Measurements from ENCODE around the gene COL25A1. TPM values are rescaled to one million over a fixed set of nuclear protein-coding genes. Genes with fewer than 3 reads are reported as not detected.

The COL25A1 gene
- total RNA-seq, 1 experiment from 2014 or later: not detected

DNA sequence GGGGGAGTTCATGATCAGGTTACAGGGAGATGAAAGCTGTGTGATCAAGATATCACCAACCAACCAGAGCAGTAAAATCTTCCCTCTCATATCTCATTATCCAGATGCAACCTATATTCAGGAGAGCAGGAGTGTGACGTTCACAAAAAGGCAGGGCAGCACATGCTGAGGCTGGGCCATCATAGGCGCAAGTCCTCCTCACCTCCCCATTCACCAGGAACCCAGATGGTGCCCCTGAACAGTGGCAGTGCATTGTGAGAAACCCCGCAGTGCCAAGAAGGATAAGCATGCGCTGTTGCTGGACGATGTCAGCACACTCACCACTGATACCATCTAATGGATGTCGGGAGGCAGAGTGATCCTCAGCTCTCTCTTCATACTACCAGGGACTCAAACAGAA is 170.9 kb downstream of the COL25A1 start:
- H3K4me2 ChIP-seq (ENCODE audit: low read length): no peak overlapping the region
- BruUV-seq (replicated peaks): no TSS peak
- H3K9ac ChIP-seq (ENCODE audit: low read length): no peak overlapping the region
- no peaks in the 10 kb centered on the region for H4K20me1 ChIP-seq (ENCODE audit: insufficient read depth)
- no peaks in the 10 kb centered on the region for H3K9me3 ChIP-seq (ENCODE audit: control insufficient read depth in 1 of 2, insufficient read depth in 1 of 2, low read depth in 1 of 2, low read length in 2 of 2)
- H3K4me1 ChIP-seq (ENCODE audit: control insufficient read depth in 1 of 2, insufficient read depth in 2 of 2, low read length in 2 of 2): no peaks in the 10 kb centered on the region
- intact Hi-C loops (cut with micrococcal nuclease): no loop called here
- ChIA-PET CTCF (no interaction called here), RAD21 (ENCODE audit: low non-redundant PET in 1 of 2, low total read pairs in 2 of 2, uncharacterized antibody in 2 of 2, unreplicated experiment in 2 of 2) (no interaction called here), POLR2A (no interaction called here)
- H3K9me2 ChIP-seq (ENCODE audit: insufficient read depth): no peaks in the 10 kb centered on the region
- H2AFZ ChIP-seq (ENCODE audit: low read depth, low read length, poor library complexity, severe bottlenecking): no peak overlapping the region
- H3K4me3 ChIP-seq (replicated peaks in 1 of 2; ENCODE audit: low read depth in 1 of 2, low read length in 2 of 2): no peak overlapping the region
- TF ChIP-seq, protein P1, sequence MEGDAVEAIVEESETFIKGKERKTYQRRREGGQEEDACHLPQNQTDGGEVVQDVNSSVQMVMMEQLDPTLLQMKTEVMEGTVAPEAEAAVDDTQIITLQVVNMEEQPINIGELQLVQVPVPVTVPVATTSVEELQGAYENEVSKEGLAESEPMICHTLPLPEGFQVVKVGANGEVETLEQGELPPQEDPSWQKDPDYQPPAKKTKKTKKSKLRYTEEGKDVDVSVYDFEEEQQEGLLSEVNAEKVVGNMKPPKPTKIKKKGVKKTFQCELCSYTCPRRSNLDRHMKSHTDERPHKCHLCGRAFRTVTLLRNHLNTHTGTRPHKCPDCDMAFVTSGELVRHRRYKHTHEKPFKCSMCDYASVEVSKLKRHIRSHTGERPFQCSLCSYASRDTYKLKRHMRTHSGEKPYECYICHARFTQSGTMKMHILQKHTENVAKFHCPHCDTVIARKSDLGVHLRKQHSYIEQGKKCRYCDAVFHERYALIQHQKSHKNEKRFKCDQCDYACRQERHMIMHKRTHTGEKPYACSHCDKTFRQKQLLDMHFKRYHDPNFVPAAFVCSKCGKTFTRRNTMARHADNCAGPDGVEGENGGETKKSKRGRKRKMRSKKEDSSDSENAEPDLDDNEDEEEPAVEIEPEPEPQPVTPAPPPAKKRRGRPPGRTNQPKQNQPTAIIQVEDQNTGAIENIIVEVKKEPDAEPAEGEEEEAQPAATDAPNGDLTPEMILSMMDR (IDR thresholded peaks at IDR 0.05 in 2 of 3, conservative IDR thresholded peaks at IDR 0.05 in 1 of 3; ENCODE audit: borderline replicate concordance in 1 of 3, insufficient read depth in 1 of 3, low read depth in 2 of 3, low read length in 2 of 3): no peak
- TF ChIP-seq FOSL1 (IDR thresholded peaks at IDR 0.05; ENCODE audit: low read depth) (no peak), CBX3 (IDR thresholded peaks at IDR 0.05; ENCODE audit: low read depth) (no peak), CEBPB (IDR thresholded peaks at IDR 0.05; ENCODE audit: low read depth) (no peak), SIN3A (IDR thresholded peaks at IDR 0.05; ENCODE audit: low read depth) (no peak), SP1 (IDR thresholded peaks at IDR 0.05; ENCODE audit: low read depth) (no peak), EGR1 (IDR thresholded peaks at IDR 0.05; ENCODE audit: low read depth) (no peak)
- TF ChIP-seq, protein P2, sequence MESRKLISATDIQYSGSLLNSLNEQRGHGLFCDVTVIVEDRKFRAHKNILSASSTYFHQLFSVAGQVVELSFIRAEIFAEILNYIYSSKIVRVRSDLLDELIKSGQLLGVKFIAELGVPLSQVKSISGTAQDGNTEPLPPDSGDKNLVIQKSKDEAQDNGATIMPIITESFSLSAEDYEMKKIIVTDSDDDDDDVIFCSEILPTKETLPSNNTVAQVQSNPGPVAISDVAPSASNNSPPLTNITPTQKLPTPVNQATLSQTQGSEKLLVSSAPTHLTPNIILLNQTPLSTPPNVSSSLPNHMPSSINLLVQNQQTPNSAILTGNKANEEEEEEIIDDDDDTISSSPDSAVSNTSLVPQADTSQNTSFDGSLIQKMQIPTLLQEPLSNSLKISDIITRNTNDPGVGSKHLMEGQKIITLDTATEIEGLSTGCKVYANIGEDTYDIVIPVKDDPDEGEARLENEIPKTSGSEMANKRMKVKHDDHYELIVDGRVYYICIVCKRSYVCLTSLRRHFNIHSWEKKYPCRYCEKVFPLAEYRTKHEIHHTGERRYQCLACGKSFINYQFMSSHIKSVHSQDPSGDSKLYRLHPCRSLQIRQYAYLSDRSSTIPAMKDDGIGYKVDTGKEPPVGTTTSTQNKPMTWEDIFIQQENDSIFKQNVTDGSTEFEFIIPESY (IDR thresholded peaks at IDR 0.05; ENCODE audit: extremely low read depth, insufficient replicate concordance, low read length): no peak
- H3K27me3 ChIP-seq (ENCODE audit: insufficient read depth, low read length): peaks cover 34% of the 10 kb centered on the region
- ATAC-seq (no peak), DNase-seq (ENCODE audit: low read depth, low spot score) (no peak)
- H3K79me2 ChIP-seq (ENCODE audit: insufficient read depth, low read length): no peaks in the 10 kb centered on the region
- H3K36me3 ChIP-seq (ENCODE audit: control insufficient read depth in 1 of 2, insufficient read depth in 2 of 2, low read length in 2 of 2): no peaks in the 10 kb centered on the region
- no peak overlapping the region for H3K27ac ChIP-seq (ENCODE audit: low read depth, low read length)
